ENCODE measurements around the gene HSDL1.

The HSDL1 gene

GRCh38 chr16:84150926-84151325 lies 5.9 kb upstream of the HSDL1 start:
- H3K4me3 ChIP-seq (ENCODE audit: low read depth, low read length), result no peak overlapping the region

GRCh38 chr16:84144209-84144858 lies 643 bp downstream of the HSDL1 start:
- no peak for TF ChIP-seq CTCF (IDR thresholded peaks at IDR 0.05; ENCODE audit: insufficient read depth, low read depth, low read length, missing control alignments)
- DNase-seq (ENCODE audit: low read depth), result peak; percentile 36
- peak overlapping the region; percentile 64 for H3K4me3 ChIP-seq (ENCODE audit: low read depth, low read length)

More at GRCh38 chr16:84150926-84151325, 5.9 kb upstream of the HSDL1 start:
- DNase-seq (ENCODE audit: low read depth), result no peak
- TF ChIP-seq CTCF (IDR thresholded peaks at IDR 0.05; ENCODE audit: insufficient read depth, low read depth, low read length, missing control alignments), result no peak

- peak overlapping the region; percentile 64 for H3K4me3 ChIP-seq (ENCODE audit: low read depth, low read length)
- TF ChIP-seq CTCF (IDR thresholded peaks at IDR 0.05; ENCODE audit: insufficient read depth, low read depth, low read length, missing control alignments), result no peak
- peak; percentile 30 for DNase-seq (ENCODE audit: low read depth)
Observed at GRCh38 chr16:84143784-84144199, 1.2 kb downstream of the HSDL1 start.

- no peak for TF ChIP-seq CTCF (IDR thresholded peaks at IDR 0.05; ENCODE audit: insufficient read depth, low read depth, low read length, missing control alignments)
Observed at GRCh38 chr16:84143081-84143480, 1.9 kb downstream of the HSDL1 start.

GRCh38 chr16:84141143-84141670 lies 3.8 kb downstream of the HSDL1 start:
- H3K4me3 ChIP-seq (ENCODE audit: low read depth, low read length), result no peak overlapping the region
- peak; percentile 60 for DNase-seq (ENCODE audit: low read depth)
- peak; percentile 17 for TF ChIP-seq CTCF (IDR thresholded peaks at IDR 0.05; ENCODE audit: insufficient read depth, low read depth, low read length, missing control alignments)

More at GRCh38 chr16:84143081-84143480, 1.9 kb downstream of the HSDL1 start:
- H3K4me3 ChIP-seq (ENCODE audit: low read depth, low read length), result no peak overlapping the region
- no peak for DNase-seq (ENCODE audit: low read depth)

GRCh38 chr16:84139628-84140258 lies 5.2 kb downstream of the HSDL1 start:
- DNase-seq (ENCODE audit: low read depth), result no peak
- H3K4me3 ChIP-seq (ENCODE audit: low read depth, low read length), result no peak overlapping the region
- no peak for TF ChIP-seq CTCF (IDR thresholded peaks at IDR 0.05; ENCODE audit: insufficient read depth, low read depth, low read length, missing control alignments)
